Large intestine (tissue), 3 donors: ENCODE data around the gene PANX2. TPM values are rescaled to one million over a fixed set of nuclear protein-coding genes. Genes with fewer than 3 reads are reported as not detected.

ENCODE experiments used
- DNase-seq, 2 donors: peaks; one replicate each; pipeline versions ENCODE4 v3.0.0 to v3.0.0-alpha.2; 2013
- H3K27ac ChIP-seq: one replicate; pipeline ENCODE4 v1.5.1; 2013; ENCODE audit warnings: low read length
- H3K27me3 ChIP-seq: 2 replicates; pipeline ENCODE4 v1.6.1; 2013; ENCODE audit warnings: low read length; ENCODE audit not compliant: control insufficient read depth, insufficient read depth
- H3K36me3 ChIP-seq: 2 replicates; pipeline ENCODE4 v1.6.1; 2013; ENCODE audit warnings: low read length; ENCODE audit not compliant: control insufficient read depth, insufficient read depth
- H3K4me1 ChIP-seq: one replicate; pipeline ENCODE4 v1.6.1; 2013; ENCODE audit warnings: low read length; ENCODE audit not compliant: control insufficient read depth, insufficient read depth
- H3K4me3 ChIP-seq: one replicate; pipeline ENCODE4 v1.5.1; 2013; ENCODE audit warnings: low read length
- H3K9me3 ChIP-seq: one replicate; pipeline ENCODE4 v1.6.1; 2013; ENCODE audit warnings: mild to moderate bottlenecking, low read depth, low read length, moderate library complexity; ENCODE audit not compliant: control insufficient read depth
- WGBS: methylation state at CpG from one replicate; pipeline ENCODE4 v1.1.5; 2013; ENCODE audit warnings: low lambda C conversion rate; ENCODE audit not compliant: insufficient coverage; 5-methylcytosine and 5-hydroxymethylcytosine counted together
- polyA plus RNA-seq: library from polyadenylated mRNA; unstranded; fragments of 120-200 nt; gene quantifications from one replicate; pipeline ENCODE4 v1.2.1, GENCODE V29; 2013

Gene PANX2
- polyA plus RNA-seq, 1 donor: 0.55 TPM

- H3K9me3 ChIP-seq: no peaks in the 10 kb centered on the region
- no peaks in the 10 kb centered on the region for H3K27me3 ChIP-seq
- DNase-seq: no peak
- peaks cover 8% of the 10 kb centered on the region for H3K4me1 ChIP-seq
- WGBS: 100% methylated on average over 1 of the region's 9 CpGs
- no peak overlapping the region for H3K27ac ChIP-seq
- no peak overlapping the region for H3K4me3 ChIP-seq
- no peaks in the 10 kb centered on the region for H3K36me3 ChIP-seq
Measured at GRCh38 chr22:50138988-50139387, 31.5 kb upstream of the PANX2 start.

- H3K9me3 ChIP-seq: no peaks in the 10 kb centered on the region
- no peak overlapping the region for H3K27ac ChIP-seq
- H3K36me3 ChIP-seq: no peaks in the 10 kb centered on the region
- no peak overlapping the region for H3K4me3 ChIP-seq
- H3K4me1 ChIP-seq: peaks cover 8% of the 10 kb centered on the region
- WGBS: no CpG with 5 or more reads among the region's 15 CpGs
- H3K27me3 ChIP-seq: no peaks in the 10 kb centered on the region
- peak; percentile 50 to 81 for DNase-seq
Measured at GRCh38 chr22:50139843-50140415, 30.6 kb upstream of the PANX2 start.

GRCh38 chr22:50140615-50141014 is 29.9 kb upstream of the PANX2 start:
- H3K27me3 ChIP-seq: no peaks in the 10 kb centered on the region
- H3K36me3 ChIP-seq: no peaks in the 10 kb centered on the region
- peak in 1 of 2 donors; percentile 60 for DNase-seq
- H3K27ac ChIP-seq: no peak overlapping the region
- H3K9me3 ChIP-seq: no peaks in the 10 kb centered on the region
- peaks cover 13% of the 10 kb centered on the region for H3K4me1 ChIP-seq
- no peak overlapping the region for H3K4me3 ChIP-seq
- WGBS: no CpG with 5 or more reads among the region's 3 CpGs

GRCh38 chr22:50141462-50141861 is 29.1 kb upstream of the PANX2 start:
- Histone ChIP-seq H3K27me3 (no peaks in the 10 kb centered on the region), H3K27ac (no peak overlapping the region), H3K4me3 (no peak overlapping the region), H3K9me3 (no peaks in the 10 kb centered on the region), H3K4me1 (peaks cover 21% of the 10 kb centered on the region), H3K36me3 (no peaks in the 10 kb centered on the region)
- WGBS: no CpG with 5 or more reads among the region's 6 CpGs
- DNase-seq: no peak

- DNase-seq: no peak
- 39% methylated on average over 3 of the region's 11 CpGs for WGBS
- Histone ChIP-seq H3K4me3 (no peak overlapping the region), H3K27me3 (no peaks in the 10 kb centered on the region), H3K36me3 (no peaks in the 10 kb centered on the region), H3K27ac (no peak overlapping the region), H3K4me1 (peaks cover 21% of the 10 kb centered on the region), H3K9me3 (no peaks in the 10 kb centered on the region)
Measured at GRCh38 chr22:50141891-50142363, 28.6 kb upstream of the PANX2 start.

GRCh38 chr22:50143096-50143495 is 27.4 kb upstream of the PANX2 start:
- no peaks in the 10 kb centered on the region for H3K9me3 ChIP-seq
- DNase-seq: no peak
- H3K27me3 ChIP-seq: no peaks in the 10 kb centered on the region
- H3K27ac ChIP-seq: no peak overlapping the region
- H3K4me1 ChIP-seq: peaks cover 28% of the 10 kb centered on the region
- H3K36me3 ChIP-seq: no peaks in the 10 kb centered on the region
- WGBS: no CpG with 5 or more reads among the region's 7 CpGs
- no peak overlapping the region for H3K4me3 ChIP-seq

GRCh38 chr22:50144005-50144614 is 26.4 kb upstream of the PANX2 start:
- peaks cover 33% of the 10 kb centered on the region for H3K4me1 ChIP-seq
- no CpG with 5 or more reads among the region's 18 CpGs for WGBS
- DNase-seq: no peak
- H3K27me3 ChIP-seq: no peaks in the 10 kb centered on the region
- no peaks in the 10 kb centered on the region for H3K36me3 ChIP-seq
- no peaks in the 10 kb centered on the region for H3K9me3 ChIP-seq
- no peak overlapping the region for H3K27ac ChIP-seq
- no peak overlapping the region for H3K4me3 ChIP-seq

GRCh38 chr22:50145721-50146438 is 24.7 kb upstream of the PANX2 start:
- peak; percentile 62 to 83 for DNase-seq
- H3K4me3 ChIP-seq: peak overlapping the region; percentile 17
- H3K36me3 ChIP-seq: no peaks in the 10 kb centered on the region
- WGBS: no CpG with 5 or more reads among the region's 25 CpGs
- no peaks in the 10 kb centered on the region for H3K9me3 ChIP-seq
- peaks cover 25% of the 10 kb centered on the region for H3K4me1 ChIP-seq
- H3K27ac ChIP-seq: peak overlapping the region; percentile 75
- no peaks in the 10 kb centered on the region for H3K27me3 ChIP-seq

GRCh38 chr22:50146439-50147238 is 23.9 kb upstream of the PANX2 start:
- peak; percentile 84 to 89 for DNase-seq

More at GRCh38 chr22:50146439-50147238, 23.9 kb upstream of the PANX2 start:
- Histone ChIP-seq H3K27ac (peak overlapping the region; percentile 75), H3K9me3 (no peaks in the 10 kb centered on the region), H3K4me1 (peaks cover 25% of the 10 kb centered on the region), H3K27me3 (no peaks in the 10 kb centered on the region), H3K4me3 (peak overlapping the region; percentile 17), H3K36me3 (no peaks in the 10 kb centered on the region)
- 20% methylated on average over 1 of the region's 27 CpGs for WGBS
